GM10266 (cell line): Measurements from ENCODE around the gene C1orf198.

Experiments used
- DNase-seq: peaks from one replicate; pipeline ENCODE4 v3.0.0; 2012; ENCODE audit errors: extremely low spot score
- TF ChIP-seq, protein P1 (sequence below): IDR thresholded peaks from 2 replicates; pipeline ENCODE4 v1.5.1; 2012; ENCODE audit warnings: mild to moderate bottlenecking, low read depth; ENCODE audit not compliant: control insufficient read depth, insufficient read depth; ENCODE audit errors: missing control alignments

C1orf198 gene

DNA sequence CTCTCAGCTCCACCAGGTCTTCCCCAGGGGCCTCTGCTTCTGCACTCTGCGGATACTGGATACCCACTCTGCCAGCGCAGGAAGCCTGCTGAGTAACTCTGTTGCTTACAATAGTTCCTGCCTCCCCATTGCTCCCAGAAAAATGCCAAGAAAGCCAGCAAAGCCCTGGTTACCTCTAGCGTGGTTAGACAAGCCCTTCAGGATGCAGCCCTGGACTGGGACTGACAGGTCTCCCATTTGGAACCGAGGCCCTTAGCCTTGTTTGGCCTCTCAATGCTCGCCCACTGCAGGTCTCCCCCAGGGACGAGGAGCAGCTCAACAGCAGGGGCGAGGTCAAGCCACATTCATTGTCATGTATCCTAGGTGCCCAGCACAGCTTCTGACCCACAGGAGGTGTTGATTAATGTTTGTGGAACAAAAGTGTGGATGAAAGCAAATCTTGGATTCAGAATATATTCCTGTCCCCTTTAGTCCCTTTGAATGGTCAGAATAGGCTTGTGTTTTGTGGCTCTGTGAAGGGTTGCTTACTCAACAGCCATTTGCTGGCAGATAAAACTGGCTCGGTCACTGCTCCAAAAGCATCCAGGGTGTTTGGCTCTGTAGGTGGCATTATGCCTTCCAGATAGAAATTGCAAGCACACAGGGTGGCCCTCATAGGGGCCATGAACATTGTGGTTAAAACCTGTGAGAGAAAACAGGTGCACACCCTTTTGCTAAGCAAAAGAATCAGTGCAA lies 58.9 kb downstream of the C1orf198 start:
- TF ChIP-seq, protein P1, sequence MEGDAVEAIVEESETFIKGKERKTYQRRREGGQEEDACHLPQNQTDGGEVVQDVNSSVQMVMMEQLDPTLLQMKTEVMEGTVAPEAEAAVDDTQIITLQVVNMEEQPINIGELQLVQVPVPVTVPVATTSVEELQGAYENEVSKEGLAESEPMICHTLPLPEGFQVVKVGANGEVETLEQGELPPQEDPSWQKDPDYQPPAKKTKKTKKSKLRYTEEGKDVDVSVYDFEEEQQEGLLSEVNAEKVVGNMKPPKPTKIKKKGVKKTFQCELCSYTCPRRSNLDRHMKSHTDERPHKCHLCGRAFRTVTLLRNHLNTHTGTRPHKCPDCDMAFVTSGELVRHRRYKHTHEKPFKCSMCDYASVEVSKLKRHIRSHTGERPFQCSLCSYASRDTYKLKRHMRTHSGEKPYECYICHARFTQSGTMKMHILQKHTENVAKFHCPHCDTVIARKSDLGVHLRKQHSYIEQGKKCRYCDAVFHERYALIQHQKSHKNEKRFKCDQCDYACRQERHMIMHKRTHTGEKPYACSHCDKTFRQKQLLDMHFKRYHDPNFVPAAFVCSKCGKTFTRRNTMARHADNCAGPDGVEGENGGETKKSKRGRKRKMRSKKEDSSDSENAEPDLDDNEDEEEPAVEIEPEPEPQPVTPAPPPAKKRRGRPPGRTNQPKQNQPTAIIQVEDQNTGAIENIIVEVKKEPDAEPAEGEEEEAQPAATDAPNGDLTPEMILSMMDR: no peak
- no peak for DNase-seq

DNA sequence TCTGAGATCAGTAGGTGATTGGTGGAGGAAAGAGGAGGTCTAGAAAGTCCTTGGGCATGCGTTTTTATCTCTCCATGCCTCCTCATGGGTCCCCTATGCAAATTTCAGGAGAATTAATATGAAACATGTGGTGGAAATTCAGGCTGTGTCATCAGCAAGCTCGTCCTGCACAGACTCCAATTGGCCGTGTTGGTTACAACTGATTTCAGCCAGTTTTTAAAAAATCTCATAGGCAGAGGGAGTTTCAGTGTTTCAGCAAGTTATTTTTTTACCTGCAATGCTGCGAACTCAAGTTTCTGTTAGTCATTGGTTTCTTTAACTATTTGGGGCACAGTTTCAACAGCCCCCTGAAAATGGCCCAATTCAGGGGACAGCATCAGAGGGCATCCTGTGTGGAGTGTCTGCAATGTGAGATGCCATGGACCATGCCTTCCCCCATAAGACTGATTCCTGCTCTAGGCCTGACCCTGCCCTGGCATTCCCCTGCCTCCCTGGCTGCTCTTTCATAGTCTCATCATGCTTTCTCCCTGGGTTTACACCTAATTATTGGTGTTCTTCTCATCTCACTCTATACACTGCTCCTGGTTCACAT lies 59.9 kb downstream of the C1orf198 start:
- TF ChIP-seq, protein P1: no peak
- DNase-seq: no peak

DNA sequence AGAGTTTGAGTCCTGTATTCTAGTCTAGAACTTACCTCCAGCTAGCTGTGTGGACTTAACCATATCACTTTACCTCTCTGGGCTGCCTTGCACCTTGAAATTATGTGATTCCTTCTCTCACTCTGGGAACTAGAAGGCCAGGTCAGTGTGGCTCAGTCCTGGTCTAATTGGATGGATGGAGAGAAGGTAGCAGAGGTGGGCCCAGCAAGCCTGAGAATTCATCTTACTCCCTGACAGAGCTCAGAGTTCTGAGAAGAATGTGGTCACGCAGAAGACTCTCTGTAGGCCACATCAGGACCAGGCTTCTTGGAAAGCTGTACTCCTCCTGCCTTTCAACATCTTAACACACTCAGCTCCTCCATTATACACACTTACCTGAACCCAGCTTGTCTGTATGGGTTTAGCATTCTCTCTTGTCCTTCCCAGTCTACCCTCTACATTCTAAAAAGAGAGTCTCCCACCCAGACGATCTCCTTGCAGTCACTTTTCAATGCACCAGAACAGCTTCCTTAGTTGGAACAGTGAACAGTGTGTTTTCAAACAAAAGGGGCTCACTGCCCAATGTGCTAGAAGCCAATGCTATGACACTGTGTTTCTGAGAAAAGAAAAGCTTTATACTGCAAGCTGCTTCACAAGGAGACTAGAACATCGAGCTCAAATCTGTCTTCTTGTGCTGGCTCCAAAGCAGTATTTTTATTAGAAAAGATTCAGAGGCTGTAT lies 60.6 kb downstream of the C1orf198 start:
- TF ChIP-seq, protein P1: no peak
- DNase-seq: no peak

DNA sequence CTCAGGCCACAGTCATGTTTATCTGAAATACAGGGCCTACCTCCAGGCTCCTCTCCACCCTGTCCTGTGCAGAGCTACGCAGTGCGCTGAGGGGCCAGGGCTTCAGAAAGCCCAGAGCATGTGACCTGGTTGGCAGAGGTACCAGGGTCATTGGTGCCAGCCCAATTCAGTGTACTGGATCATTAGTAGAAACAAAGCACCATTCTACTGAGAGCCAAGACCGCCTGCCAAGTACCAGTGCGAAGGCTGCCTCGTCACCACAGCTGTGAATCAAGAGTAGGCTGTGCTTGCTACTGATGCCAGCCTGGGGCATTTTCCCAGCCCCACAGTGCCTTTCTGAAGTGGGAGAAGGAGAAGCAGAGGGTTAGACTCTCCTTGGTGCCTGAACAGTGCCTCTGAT lies 61.3 kb downstream of the C1orf198 start:
- TF ChIP-seq, protein P1: no peak
- DNase-seq: no peak

DNA sequence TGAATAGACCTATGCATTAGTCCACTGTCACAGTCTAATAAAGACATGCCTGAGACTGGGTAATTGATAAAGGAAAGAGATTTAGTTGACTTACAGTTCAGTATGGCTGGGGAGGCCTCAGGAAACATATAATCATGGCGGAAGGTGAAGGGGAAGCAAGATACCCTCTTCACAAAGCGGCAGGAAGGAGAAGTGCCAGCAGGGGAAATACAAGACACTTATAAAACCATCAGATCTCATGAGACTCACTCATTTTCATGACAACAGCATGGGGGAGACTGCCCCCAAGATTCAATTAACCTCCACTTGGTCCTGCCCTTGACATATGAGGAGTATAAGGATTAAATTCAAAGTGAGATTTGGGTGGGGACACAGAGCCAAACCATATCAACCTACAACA lies 61.8 kb downstream of the C1orf198 start:
- DNase-seq: no peak
- TF ChIP-seq, protein P1: no peak

DNA sequence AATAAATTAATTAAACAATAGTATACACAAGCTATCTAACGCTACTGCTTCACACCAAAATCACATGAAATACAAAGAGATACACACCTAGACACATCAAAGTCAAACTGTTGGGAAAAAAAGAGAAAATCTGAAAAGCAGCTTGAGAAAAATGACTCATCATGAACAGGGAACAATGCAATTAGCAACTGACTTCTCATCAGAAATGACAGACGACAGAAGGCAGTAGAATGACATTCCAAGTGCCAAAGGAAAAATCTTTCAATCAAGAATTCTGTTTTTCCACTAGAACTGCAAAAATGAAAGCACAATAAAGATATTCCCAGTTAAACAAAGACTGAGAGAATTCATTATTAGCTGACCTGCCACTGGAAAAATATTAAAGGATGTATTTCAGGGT lies 63.9 kb downstream of the C1orf198 start:
- DNase-seq: no peak
- TF ChIP-seq, protein P1: no peak
